HG02973 (cell line): ENCODE results near the gene TRIM71.
"Not testable (repeated sequence)": the region's sequence is repeated elsewhere in the genome, so short reads cannot be mapped to it uniquely, and the experiment has no call there.

Source experiments
- ATAC-seq: cut with Tn5 transposase; IDR thresholded peaks from one replicate; pipeline ENCODE4 v1.9.1; 2021; ENCODE audit warnings: moderate library complexity; ENCODE audit not compliant: unreplicated experiment

The TRIM71 gene

GRCh38 chr3:32819551-32820348 lies 2.0 kb downstream of the TRIM71 start:
- ATAC-seq, result no peak

- no peak for ATAC-seq
Measured at GRCh38 chr3:32820430-32820829, 2.6 kb downstream of the TRIM71 start.

GRCh38 chr3:32820971-32821685 lies 3.3 kb downstream of the TRIM71 start:
- no peak for ATAC-seq

DNA sequence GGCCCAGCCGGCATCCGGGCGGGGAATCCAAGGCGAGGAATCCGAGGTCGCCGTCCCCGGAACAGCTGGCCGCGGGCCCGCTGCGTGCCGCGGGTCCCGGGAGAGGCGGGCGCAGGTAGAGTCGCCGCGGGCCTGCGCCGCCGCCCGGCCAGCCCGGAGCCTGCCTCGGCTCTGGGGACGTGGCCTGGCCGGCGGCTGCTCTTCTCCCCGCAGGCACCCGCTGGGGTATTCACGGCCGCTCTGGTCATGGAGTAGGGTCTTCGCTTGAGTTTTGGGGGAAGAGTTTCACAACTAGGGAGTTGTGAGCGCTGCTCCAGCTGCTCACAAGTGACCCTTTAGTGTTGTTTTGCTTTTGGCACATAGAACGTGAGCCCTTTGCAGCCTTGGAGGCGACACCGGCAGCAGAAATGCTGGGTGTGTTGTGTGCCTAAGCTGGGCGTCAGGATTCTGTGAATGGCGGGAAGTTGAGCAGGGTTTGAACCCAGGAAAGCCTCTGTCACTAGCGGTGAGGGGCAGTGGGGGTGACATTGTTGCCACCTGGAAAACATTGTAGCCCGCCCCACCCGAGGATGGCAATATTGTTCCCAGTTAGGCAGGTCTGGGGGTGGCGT lies 4.0 kb downstream of the TRIM71 start:
- no peak for ATAC-seq

DNA sequence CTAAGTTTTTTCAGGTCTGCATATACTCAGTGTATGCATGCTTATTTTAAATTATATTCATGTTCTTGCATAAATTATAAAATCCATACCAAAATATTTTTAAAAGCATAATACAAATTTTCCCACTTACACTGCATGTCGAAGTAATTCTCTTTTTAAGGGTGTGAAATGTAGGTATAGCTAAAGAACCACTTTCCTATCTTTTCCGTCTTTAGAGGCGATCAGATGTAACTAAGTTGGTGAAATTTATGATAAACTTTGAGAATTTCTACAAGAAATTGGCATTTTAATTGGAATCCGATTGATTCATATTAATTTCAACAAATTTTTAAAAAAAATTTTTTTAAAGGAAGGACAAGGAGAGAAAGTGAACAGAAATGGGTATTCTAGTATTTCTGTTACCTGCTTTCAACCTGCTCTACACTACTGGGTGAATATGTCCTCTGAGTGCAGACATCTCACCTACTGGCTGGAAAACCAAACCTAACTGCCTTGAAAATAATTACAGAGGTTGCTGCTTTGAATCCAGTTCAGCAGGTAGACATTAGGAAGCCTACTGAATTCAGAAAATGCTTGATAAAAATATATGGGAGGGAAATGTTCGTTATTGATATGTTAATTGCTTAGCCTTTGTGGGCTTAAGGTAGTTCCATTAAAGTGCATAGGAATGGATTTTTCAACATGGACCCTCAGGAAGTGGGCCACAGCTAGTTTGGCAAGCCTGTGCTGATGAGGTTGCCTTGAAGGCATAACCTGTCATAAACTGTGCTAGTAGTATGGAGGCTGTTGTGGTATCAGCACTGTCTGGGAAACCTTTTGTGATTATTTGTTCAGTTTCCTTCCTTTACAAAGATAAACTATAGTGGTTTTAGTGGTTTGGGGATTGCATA lies 5.1 kb downstream of the TRIM71 start:
- ATAC-seq, result no peak

GRCh38 chr3:32823641-32824184 lies 5.9 kb downstream of the TRIM71 start:
- ATAC-seq, result not testable (repeated sequence)

DNA sequence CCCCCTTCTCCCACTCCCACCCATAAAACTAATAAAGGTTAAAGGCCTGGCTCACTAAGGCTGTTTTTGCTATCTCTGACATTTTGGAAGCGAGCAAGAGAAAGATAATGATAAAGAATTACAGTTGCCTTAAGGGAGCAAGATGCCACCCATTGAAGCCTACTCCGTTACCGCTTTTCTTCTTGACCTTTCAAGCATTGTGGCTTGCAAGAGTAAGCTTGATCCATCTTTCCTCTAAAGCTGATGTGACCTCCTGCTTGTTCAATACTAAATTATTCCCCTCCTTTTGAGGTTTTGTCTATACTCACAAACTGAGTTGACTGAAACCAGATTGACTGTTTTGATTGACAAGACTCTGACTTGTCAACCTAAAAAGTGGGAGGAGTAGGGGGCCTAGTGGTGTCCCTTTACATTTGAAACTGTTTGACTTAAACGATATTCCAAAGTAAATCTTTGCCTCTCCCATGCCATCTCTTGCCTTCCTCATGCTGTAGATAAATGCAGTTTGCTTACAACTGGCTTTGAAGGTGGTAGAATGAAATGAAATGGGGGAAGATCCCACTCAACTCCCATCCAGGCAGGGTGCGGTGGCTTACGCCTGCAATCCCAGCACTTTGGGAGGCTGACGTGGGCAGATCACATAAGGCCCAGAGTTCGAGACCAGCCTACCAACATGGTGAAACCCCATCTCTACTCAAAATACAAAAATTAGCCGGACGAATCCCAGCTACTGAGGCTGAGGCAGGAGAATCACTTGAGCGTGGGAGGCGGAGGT lies 8.0 kb downstream of the TRIM71 start:
- no peak for ATAC-seq

- ATAC-seq, result no peak
Measured at GRCh38 chr3:32831062-32831461, 13.3 kb downstream of the TRIM71 start.

DNA sequence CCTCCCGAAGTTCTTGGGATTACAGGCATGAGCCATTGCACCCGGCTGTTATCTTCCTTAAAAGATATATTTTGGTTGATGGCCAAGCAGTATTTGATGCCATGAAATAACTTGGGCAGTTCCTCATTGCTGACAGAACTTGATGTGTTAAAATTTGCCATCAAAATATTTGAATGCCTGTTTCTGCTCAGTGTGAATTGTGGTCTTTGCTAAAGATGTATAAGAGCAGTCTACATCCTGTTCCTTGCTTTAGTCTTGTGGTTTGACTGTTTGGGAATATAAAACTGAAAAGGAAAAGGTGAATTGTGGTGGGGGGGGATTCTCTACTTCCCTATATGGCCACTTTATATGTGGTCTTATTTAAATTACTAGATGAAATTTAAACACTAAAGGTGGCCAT lies 14.0 kb downstream of the TRIM71 start:
- no peak for ATAC-seq

GRCh38 chr3:32832193-32832592 lies 14.4 kb downstream of the TRIM71 start:
- ATAC-seq, result no peak

- no peak for ATAC-seq
Measured at GRCh38 chr3:32835049-32835371, 17.2 kb downstream of the TRIM71 start.

DNA sequence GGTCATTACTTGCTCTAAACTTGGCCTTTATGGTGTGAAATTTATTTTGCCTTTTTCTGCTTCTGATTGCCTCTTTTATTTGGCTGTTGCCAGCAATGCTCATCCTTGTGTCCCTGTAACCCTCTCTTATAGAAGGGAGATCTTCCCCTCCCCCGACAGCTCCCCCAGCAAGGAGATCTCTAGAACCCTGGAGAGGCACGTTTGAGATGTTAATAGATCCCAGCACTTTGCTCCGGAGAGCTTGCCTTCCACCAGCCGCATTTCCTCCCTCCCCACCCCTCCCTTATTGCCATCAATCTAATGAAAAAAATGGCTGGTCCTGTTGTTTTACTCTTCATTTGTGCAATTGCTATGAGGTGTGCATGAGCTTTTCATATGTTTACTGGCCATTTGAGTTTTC lies 18.2 kb downstream of the TRIM71 start:
- no peak for ATAC-seq

GRCh38 chr3:32836601-32837000 lies 18.8 kb downstream of the TRIM71 start:
- no peak for ATAC-seq

DNA sequence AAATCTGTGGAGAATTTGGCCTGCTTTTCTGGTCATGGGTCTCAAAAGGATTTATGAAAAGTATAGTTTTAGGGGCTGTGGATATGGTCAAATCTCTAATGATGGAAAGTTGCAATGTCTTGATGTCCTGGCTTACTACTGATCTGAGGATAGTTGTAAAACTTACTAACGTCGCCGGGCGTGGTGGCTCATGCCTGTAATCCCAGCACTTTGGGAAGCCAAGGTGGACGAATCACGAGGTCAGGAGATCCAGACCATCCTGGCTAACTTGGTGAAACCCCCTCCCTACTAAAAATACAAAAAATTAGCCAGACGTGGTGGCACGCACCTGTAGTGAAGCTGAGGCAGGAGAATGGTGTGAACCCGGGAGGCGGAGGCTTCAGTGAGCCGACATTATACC lies 19.6 kb downstream of the TRIM71 start:
- ATAC-seq, result no peak

- ATAC-seq, result no peak
Measured at GRCh38 chr3:32837789-32838188, 20.0 kb downstream of the TRIM71 start.

- ATAC-seq, result no peak
Measured at GRCh38 chr3:32839714-32840085, 21.9 kb downstream of the TRIM71 start.

GRCh38 chr3:32840086-32840841 lies 22.5 kb downstream of the TRIM71 start:
- ATAC-seq, result no peak

- no peak for ATAC-seq
Measured at GRCh38 chr3:32841341-32841740, 23.5 kb downstream of the TRIM71 start.

- ATAC-seq, result no peak
Measured at GRCh38 chr3:32841867-32842470, 24.2 kb downstream of the TRIM71 start.
